Prostate gland (tissue), 2 donors: ENCODE data around the gene OR10C1. TPM values are rescaled to one million over a fixed set of nuclear protein-coding genes. Genes with fewer than 3 reads are reported as not detected.

Experiments used
- DNase-seq: peaks from one replicate; pipeline ENCODE4 v3.0.0-alpha.2; 2019; ENCODE audit warnings: low spot score
- H3K27ac ChIP-seq, 2 donors: fragments of 200-600 bp; sonication (generic); 2 replicates each; pipeline ENCODE4 v1.5.1; 2017 to 2019
- H3K27me3 ChIP-seq: fragments of 200-600 bp; sonication (generic); replicated peaks from 2 replicates; pipeline ENCODE4 v1.5.1; 2019; ENCODE audit not compliant: insufficient read depth
- H3K36me3 ChIP-seq, 2 donors: fragments of 200-600 bp; sonication (generic); 1 replicate in 1 of 2; 2 replicates in 1 of 2; pipeline versions ENCODE4 v1.5.1 to v1.8.1; 2017 to 2019
- H3K4me1 ChIP-seq: fragments of 200-600 bp; sonication (generic); replicated peaks from 2 replicates; pipeline ENCODE4 v1.5.1; 2019
- H3K4me3 ChIP-seq, 2 donors: fragments of 200-600 bp; sonication (generic); 2 replicates each; pipeline ENCODE4 v1.5.1; 2017 to 2019
- H3K9me3 ChIP-seq: fragments of 200-600 bp; sonication (generic); 2 replicates; pipeline ENCODE4 v1.5.1; 2017
- CTCF ChIP-seq, 4 experiments: fragments of 200-600 bp in 2 of 4; fragments of 450-650 bp in 2 of 4; sonication (generic) in 2 of 4; IDR thresholded peaks; 1 replicate in 3 of 4; 2 replicates in 1 of 4; pipeline ENCODE4 v1.5.1; 2016 to 2019; ENCODE audit warnings: antibody characterized with exemption in 4 of 4, mild to moderate bottlenecking in 2 of 4, moderate library complexity in 2 of 4
- POLR2A ChIP-seq: fragments of 450-650 bp; IDR thresholded peaks from one replicate; pipeline ENCODE4 v1.6.1; 2016; ENCODE audit warnings: antibody characterized with exemption, mild to moderate bottlenecking
- POLR2AphosphoS5 ChIP-seq: sonication (generic); formaldehyde crosslinking; IDR thresholded peaks from one replicate; pipeline ENCODE4 v1.6.1; 2017; ENCODE audit warnings: antibody characterized with exemption
- WGBS: methylation state at CpG from one replicate; pipeline ENCODE4 v1.1.5; 2018; 5-methylcytosine and 5-hydroxymethylcytosine counted together
- intact Hi-C: fragments of 100-400 bp; cut with DNase I; formaldehyde crosslinking; loops from one replicate; pipeline ENCODE4 v1.14.2; 2022
- total RNA-seq, 2 donors: library from RNA; depleted of rRNA; stranded (reverse); fragments of >200 nt; gene quantifications; one replicate each; pipeline ENCODE4 v1.1.0, GENCODE V29; 2016

OR10C1 gene
- total RNA-seq, 2 donors from 2014 or later: not detected

- H3K4me1 ChIP-seq: no peaks in the 10 kb centered on the region
- H3K36me3 ChIP-seq: no peaks in the 10 kb centered on the region
- H3K9me3 ChIP-seq: no peaks in the 10 kb centered on the region
- DNase-seq: no peak
- no peak for TF ChIP-seq CTCF (IDR thresholded peaks at IDR 0.05)
- intact Hi-C loops: no loop called here
- H3K27me3 ChIP-seq: no peaks in the 10 kb centered on the region
- WGBS: 71% methylated on average over 1 of the region's 1 CpG
- no peak overlapping the region for H3K27ac ChIP-seq
- H3K4me3 ChIP-seq: no peak overlapping the region
These were observed 44.6 kb downstream of the OR10C1 start for GRCh38 chr6:29483735-29484134.

- 50% methylated on average over 4 of the region's 4 CpGs for WGBS
These were observed 47.5 kb downstream of the OR10C1 start for GRCh38 chr6:29486577-29486976.

GRCh38 chr6:29487131-29487530, 48.0 kb downstream of the OR10C1 start:
- WGBS: 83% methylated on average over 5 of the region's 5 CpGs

More at GRCh38 chr6:29486577-29486976, 47.5 kb downstream of the OR10C1 start:
- Histone ChIP-seq H3K9me3 (no peaks in the 10 kb centered on the region), H3K4me3 (no peak overlapping the region), H3K4me1 (no peaks in the 10 kb centered on the region), H3K36me3 (no peaks in the 10 kb centered on the region), H3K27ac (no peak overlapping the region), H3K27me3 (no peaks in the 10 kb centered on the region)
- intact Hi-C loops: no loop called here
- TF ChIP-seq POLR2A: no peak
- no peak for TF ChIP-seq POLR2AphosphoS5
- TF ChIP-seq CTCF (IDR thresholded peaks at IDR 0.05): no peak
- DNase-seq: no peak

GRCh38 chr6:29487660-29488059, 48.6 kb downstream of the OR10C1 start, which contains the start of gene MAS1L:
MAS1L (minus strand) TSS chr6:29487956; CDS start chr6:29487902, 54 bp downstream.
- Histone ChIP-seq H3K4me1 (no peaks in the 10 kb centered on the region), H3K36me3 (no peaks in the 10 kb centered on the region), H3K4me3 (no peak within 1 kb of the TSS), H3K27me3 (no peaks in the 10 kb centered on the region), H3K27ac (no peak within 1 kb of the TSS), H3K9me3 (no peaks in the 10 kb centered on the region)
- intact Hi-C loops: no loop called here
- WGBS: 94% methylated on average over 2 of the region's 2 CpGs
- TF ChIP-seq POLR2AphosphoS5: no peak
- TF ChIP-seq CTCF (IDR thresholded peaks at IDR 0.05): no peak
- TF ChIP-seq POLR2A: no peak
- no peak for DNase-seq

More at GRCh38 chr6:29487131-29487530, 48.0 kb downstream of the OR10C1 start:
- intact Hi-C loops: no loop called here
- no peaks in the 10 kb centered on the region for H3K27me3 ChIP-seq
- H3K4me1 ChIP-seq: no peaks in the 10 kb centered on the region
- no peaks in the 10 kb centered on the region for H3K9me3 ChIP-seq
- no peak for DNase-seq
- no peaks in the 10 kb centered on the region for H3K36me3 ChIP-seq
- H3K4me3 ChIP-seq: no peak overlapping the region
- no peak overlapping the region for H3K27ac ChIP-seq
- TF ChIP-seq POLR2A (no peak), POLR2AphosphoS5 (no peak), CTCF (IDR thresholded peaks at IDR 0.05) (no peak)

- Histone ChIP-seq H3K27ac (no peak overlapping the region), H3K4me1 (no peaks in the 10 kb centered on the region), H3K36me3 (no peaks in the 10 kb centered on the region), H3K9me3 (no peaks in the 10 kb centered on the region), H3K4me3 (no peak overlapping the region), H3K27me3 (no peaks in the 10 kb centered on the region)
- DNase-seq: no peak
- TF ChIP-seq POLR2AphosphoS5: no peak
- TF ChIP-seq POLR2A: no peak
- no peak for TF ChIP-seq CTCF (IDR thresholded peaks at IDR 0.05)
- intact Hi-C loops: no loop called here
These were observed 49.8 kb downstream of the OR10C1 start for GRCh38 chr6:29488874-29489273.
